Measurements from ENCODE around the gene MDM2.

The MDM2 gene

DNA sequence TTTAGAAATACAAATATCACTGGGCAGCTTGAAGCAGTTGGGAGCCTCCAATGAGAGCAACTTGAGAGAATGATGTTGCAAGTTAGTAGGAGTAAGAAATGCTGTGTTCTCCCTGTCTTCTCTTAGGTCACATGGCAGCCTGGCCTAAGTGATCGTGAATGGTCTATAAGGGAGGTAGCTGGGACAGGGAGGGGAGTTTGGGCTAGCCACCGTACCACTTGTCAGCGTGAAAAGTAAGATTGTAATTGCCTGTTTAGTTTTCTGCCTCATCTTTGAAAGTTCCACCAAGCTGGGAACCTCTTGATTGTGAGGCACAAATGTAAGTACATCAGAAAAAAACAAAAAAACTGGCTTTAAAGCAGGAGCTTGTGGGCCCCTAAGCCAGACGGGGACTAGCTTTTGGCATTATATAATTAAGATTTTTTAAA is 36.4 kb downstream of the MDM2 start:
- no peak overlapping the region for H3K4me3 ChIP-seq (ENCODE audit: low read depth, low read length)
- DNase-seq (ENCODE audit: low read depth) = no peak
- no peak for TF ChIP-seq CTCF (IDR thresholded peaks at IDR 0.05; ENCODE audit: control insufficient read depth, extremely low read depth, insufficient read depth)

- no peak overlapping the region for H3K4me3 ChIP-seq (ENCODE audit: low read depth, low read length)
- no peak for DNase-seq (ENCODE audit: low read depth)
- no peak for TF ChIP-seq CTCF (IDR thresholded peaks at IDR 0.05; ENCODE audit: control insufficient read depth, extremely low read depth, insufficient read depth)
These were observed 37.1 kb downstream of the MDM2 start for GRCh38 chr12:68844788-68845695.

DNA sequence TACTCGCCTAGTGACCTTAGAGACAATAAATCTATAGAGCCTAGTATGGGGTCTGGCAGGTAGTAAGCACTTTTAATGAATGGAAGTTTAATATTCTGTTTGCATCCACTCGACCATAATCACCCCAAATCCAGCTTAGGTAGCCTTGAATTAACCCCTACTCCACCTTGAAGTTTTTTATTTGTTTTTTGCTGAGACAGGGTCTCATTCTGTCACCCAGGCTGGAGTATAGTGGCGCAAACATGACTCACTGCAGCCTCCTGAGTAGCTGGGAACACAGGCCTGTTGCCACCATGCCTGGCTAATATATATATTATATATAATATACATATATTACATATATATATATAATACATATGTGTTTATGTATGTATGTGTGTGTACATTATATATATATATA is 38.8 kb downstream of the MDM2 start:
- H3K4me3 ChIP-seq (ENCODE audit: low read depth, low read length) = no peak overlapping the region
- TF ChIP-seq CTCF (IDR thresholded peaks at IDR 0.05; ENCODE audit: control insufficient read depth, extremely low read depth, insufficient read depth) = no peak
- no peak for DNase-seq (ENCODE audit: low read depth)

DNA sequence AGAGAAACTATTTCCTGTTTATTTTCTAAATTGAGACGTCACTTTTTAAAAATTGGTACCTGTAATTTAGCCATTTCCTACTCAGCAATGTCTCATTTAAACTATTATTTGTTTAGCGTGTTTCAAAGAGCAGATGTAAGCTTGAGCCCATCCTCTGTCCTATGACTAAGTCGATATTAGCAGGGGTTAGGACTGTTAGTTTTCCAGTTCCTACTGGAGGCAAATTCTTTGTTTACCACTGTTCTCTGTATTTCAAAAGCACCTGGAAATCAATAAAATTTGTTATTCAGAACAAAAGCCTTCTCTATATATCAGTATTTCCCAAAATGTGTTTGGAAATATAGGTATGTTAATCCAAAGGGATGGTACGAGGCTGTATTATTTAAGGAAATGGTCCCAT is 42.4 kb downstream of the MDM2 start:
- no peak for DNase-seq (ENCODE audit: low read depth)
- no peak overlapping the region for H3K4me3 ChIP-seq (ENCODE audit: low read depth, low read length)
- no peak for TF ChIP-seq CTCF (IDR thresholded peaks at IDR 0.05; ENCODE audit: control insufficient read depth, extremely low read depth, insufficient read depth)

GRCh38 chr12:68851592-68852306 is 43.8 kb downstream of the MDM2 start:
- no peak for DNase-seq (ENCODE audit: low read depth)
- no peak overlapping the region for H3K4me3 ChIP-seq (ENCODE audit: low read depth, low read length)
- TF ChIP-seq CTCF (IDR thresholded peaks at IDR 0.05; ENCODE audit: control insufficient read depth, extremely low read depth, insufficient read depth) = no peak

DNA sequence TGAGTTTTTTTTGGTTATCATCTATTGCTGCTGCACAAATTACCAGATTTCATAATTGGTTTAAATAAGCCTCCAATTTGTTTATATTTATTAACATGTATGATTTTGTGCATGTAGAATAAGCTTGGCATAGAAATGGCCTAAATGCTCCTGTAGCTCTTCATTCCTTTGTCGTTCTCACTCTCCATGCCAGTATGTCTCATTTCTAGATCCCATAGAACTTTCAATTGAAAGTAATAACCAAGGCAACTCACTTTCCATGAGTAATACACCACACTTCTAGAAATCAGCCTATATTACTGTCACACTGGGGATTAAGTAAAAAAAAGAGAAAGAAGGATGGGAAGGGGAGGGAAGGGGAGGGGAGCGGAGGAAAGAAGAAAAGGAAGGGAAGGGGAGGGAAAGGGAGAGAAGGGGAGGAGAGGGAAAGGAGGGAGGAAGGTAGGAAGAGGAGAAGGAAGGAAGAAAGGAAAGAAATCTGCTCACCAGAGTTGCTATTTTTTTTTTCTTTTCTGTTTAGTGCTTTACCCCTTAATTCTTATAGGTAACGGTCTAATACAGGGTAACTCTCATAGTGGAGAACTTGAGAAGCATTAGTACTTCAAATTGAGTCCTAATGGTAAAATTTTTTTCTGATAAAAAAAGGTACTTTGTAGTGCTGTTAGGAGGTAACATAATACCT is 45.6 kb downstream of the MDM2 start:
- no peak for DNase-seq (ENCODE audit: low read depth)
- H3K4me3 ChIP-seq (ENCODE audit: low read depth, low read length) = no peak overlapping the region
- no peak for TF ChIP-seq CTCF (IDR thresholded peaks at IDR 0.05; ENCODE audit: control insufficient read depth, extremely low read depth, insufficient read depth)

Measured in LNCaP clone FGC (cell line).